K562 (cell line): ENCODE measurements around the gene GNAI2. TPM values are rescaled to one million over a fixed set of nuclear protein-coding genes. Genes with fewer than 3 reads are reported as not detected.

Experiments used
- CCNT2 ChIP-seq: IDR thresholded peaks from 2 replicates; pipeline ENCODE4 v1.6.1; 2011; ENCODE audit warnings: borderline replicate concordance, low read depth, mild to moderate bottlenecking, moderate library complexity, mixed read lengths, low read length; ENCODE audit not compliant: insufficient read length; ENCODE audit errors: extremely low read depth
- CTBP1 ChIP-seq: fragments of 450-650 bp; IDR thresholded peaks from 2 replicates; pipeline ENCODE4 v1.6.1; 2016; ENCODE audit warnings: borderline replicate concordance
- E2F8 ChIP-seq: fragments of 450-650 bp; IDR thresholded peaks from 2 replicates; pipeline ENCODE4 v1.7.1; 2018; ENCODE audit warnings: mild to moderate bottlenecking, low read depth; ENCODE audit not compliant: partially characterized antibody
- MEF2A ChIP-seq: IDR thresholded peaks from 2 replicates; pipeline ENCODE4 v1.6.1; 2011; ENCODE audit warnings: low read depth, mild to moderate bottlenecking, low read length, moderate library complexity; ENCODE audit not compliant: control insufficient read depth
- MXI1 ChIP-seq: IDR thresholded peaks from 2 replicates; pipeline ENCODE4 v1.6.1; 2011; ENCODE audit warnings: low read depth, mild to moderate bottlenecking, improper control_type of control experiment, low read length
- STAG1 ChIP-seq: sonication (generic); formaldehyde crosslinking; IDR thresholded peaks from 2 replicates; pipeline ENCODE4 v1.5.0; 2020; ENCODE audit warnings: missing genetic modification reagents, borderline replicate concordance
- TFAM ChIP-seq: fragments of 250-450 bp; sonication (Bioruptor Pico); conservative IDR thresholded peaks from 2 replicates; pipeline ENCODE4 v1.5.0; 2021; ENCODE audit warnings: mild to moderate bottlenecking, moderate library complexity
- TSC22D4 ChIP-seq: fragments of 450-650 bp; IDR thresholded peaks from 2 replicates; pipeline ENCODE4 v1.6.1; 2016; ENCODE audit warnings: missing genetic modification characterization, missing biosample characterization, control low read depth
- YY1 ChIP-seq, 3 experiments: IDR thresholded peaks; 2 replicates each; pipeline ENCODE4 v1.6.1; 2011; ENCODE audit warnings: low read length in 2 of 3, mild to moderate bottlenecking in 2 of 3, moderate library complexity in 2 of 3, borderline replicate concordance in 1 of 3, control low read depth in 1 of 3, low read depth in 1 of 3; ENCODE audit not compliant: insufficient read depth in 3 of 3, insufficient replicate concordance in 2 of 3, control insufficient read depth in 1 of 3, insufficient read length in 1 of 3; ENCODE audit errors: extremely low read depth in 1 of 3
- ZBTB40 ChIP-seq, 2 experiments: fragments of 450-650 bp in 1 of 2; sonication (generic) in 1 of 2; formaldehyde crosslinking in 1 of 2; IDR thresholded peaks; 2 replicates each; pipeline versions ENCODE4 v1.7.1 to v1.9.0; 2016 to 2022; ENCODE audit warnings: inconsistent platforms in 1 of 2, mild to moderate bottlenecking in 1 of 2, missing genetic modification reagents in 1 of 2
- ZNF583 ChIP-seq: fragments of 250-450 bp; sonication (Bioruptor Pico); IDR thresholded peaks from 2 replicates; pipeline ENCODE4 v1.4.0; 2020
- polyA plus RNA-seq, 8 experiments: library from polyadenylated mRNA; depleted of rRNA in 4 of 8; stranded (reverse) in 5 of 8; unstranded in 3 of 8; fragments of >200 nt; fragmentation: Nextera tagmentation in 2 of 8; fragmentation: Illumina TruSeq in 1 of 8; extraction: Ambion mirVana in 2 of 8; extraction: Trizol in 1 of 8; gene quantifications; 2 replicates each; pipeline versions ENCODE4 v1.2.1 to v1.2.3, GENCODE V29; 2011 to 2014; ENCODE audit warnings: inconsistent platforms in 1 of 8, missing spikeins in 1 of 8
- total RNA-seq, 7 experiments: library from RNA; depleted of rRNA in 6 of 7; stranded (reverse); fragments of >200 nt in 6 of 7; fragmentation: Illumina TruSeq in 2 of 7; extraction: Trizol in 2 of 7; gene quantifications; 2 replicates each; pipeline versions ENCODE4 v1.2.1 to v1.2.3, GENCODE V29; 2011 to 2021; ENCODE audit warnings: low replicate concordance in 1 of 7

The GNAI2 gene
- total and polyA plus RNA-seq, 9 of the 15 experiments (the other 6 are each of a cell fraction or from before 2014, with no cell fraction given) = 1.1 to 72.2 (median 42.7) TPM

GRCh38 chr3:50272911-50273688 lies 37.1 kb downstream of the GNAI2 start (continued):
- TF ChIP-seq E2F8 = peak; percentile 43
- TF ChIP-seq MXI1 = no peak
- no peak for TF ChIP-seq TFAM (CRISPR knock-in tag)
- TF ChIP-seq STAG1 (CRISPR knock-in tag) = peak; percentile 79; the same call in 1 of the 2 replicates
- TF ChIP-seq TSC22D4 = no peak
- TF ChIP-seq CCNT2 = no peak
- peak; percentile 33; the same call in 1 of the 2 replicates for TF ChIP-seq ZBTB40 (IDR thresholded peaks at IDR 0.05)
- no peak for TF ChIP-seq ZBTB40 (CRISPR knock-in tag; IDR thresholded peaks at IDR 0.05)
- peak in 1 of 3 experiments; percentile 35 for TF ChIP-seq YY1 (IDR thresholded peaks at IDR 0.05; ENCODE audit: borderline replicate concordance in 1 of 3, control insufficient read depth in 1 of 3, extremely low read depth in 1 of 3, insufficient read depth in 3 of 3, insufficient read length in 1 of 3, insufficient replicate concordance in 2 of 3, low read depth in 1 of 3, low read length in 2 of 3)
- TF ChIP-seq MEF2A = no peak
- no peak for TF ChIP-seq ZNF583 (CRISPR knock-in tag)
- TF ChIP-seq CTBP1 = peak; percentile 64; the same call in 1 of the 2 replicates
